Measurements from ENCODE around the gene MKNK1. TPM values are rescaled to one million over a fixed set of nuclear protein-coding genes. Genes with fewer than 3 reads are reported as not detected.
A peak's percentile ranks its signal among the peaks of the same experiment; 100 is the strongest.

Gene MKNK1
- total and polyA plus RNA-seq, 7 donors, result 19.3 to 52.6 (median 34.6) TPM

DNA sequence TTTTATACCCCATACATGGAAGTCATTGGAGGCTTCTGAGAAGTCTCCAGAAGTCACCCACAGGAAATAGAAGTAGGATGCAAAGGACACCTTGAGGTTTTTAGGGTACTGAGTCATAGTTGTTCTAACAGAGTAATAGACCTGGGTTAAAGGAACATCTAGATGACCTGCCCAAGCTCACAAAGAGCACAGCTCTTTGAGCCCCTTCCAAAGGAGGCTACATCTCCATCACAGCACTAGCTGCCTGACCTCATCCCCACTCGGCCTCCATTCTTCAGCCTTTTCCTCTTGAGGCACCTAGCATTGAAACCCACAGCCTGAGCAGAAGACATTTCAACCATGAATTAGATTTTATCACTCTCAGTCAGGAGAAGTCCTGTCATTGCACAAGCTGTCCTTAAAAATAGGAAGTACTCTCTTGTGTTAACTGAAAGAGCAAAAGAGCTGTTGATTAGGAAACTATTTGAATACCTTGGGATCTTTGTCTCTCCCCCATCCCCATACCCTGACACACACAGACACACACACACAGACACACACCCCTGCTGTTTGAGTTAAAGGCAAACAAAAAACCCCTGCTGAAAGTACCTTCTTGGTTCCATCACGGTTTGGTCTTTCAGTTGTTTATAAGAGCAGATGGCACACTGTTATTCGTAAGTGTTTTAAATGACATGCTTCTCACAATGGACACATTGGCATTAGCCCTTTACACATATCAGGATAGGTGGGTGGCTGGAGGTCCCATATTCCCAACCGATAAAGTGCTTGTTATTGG lies 22.2 kb downstream of the MKNK1 start:
- TF ChIP-seq, protein P1, sequence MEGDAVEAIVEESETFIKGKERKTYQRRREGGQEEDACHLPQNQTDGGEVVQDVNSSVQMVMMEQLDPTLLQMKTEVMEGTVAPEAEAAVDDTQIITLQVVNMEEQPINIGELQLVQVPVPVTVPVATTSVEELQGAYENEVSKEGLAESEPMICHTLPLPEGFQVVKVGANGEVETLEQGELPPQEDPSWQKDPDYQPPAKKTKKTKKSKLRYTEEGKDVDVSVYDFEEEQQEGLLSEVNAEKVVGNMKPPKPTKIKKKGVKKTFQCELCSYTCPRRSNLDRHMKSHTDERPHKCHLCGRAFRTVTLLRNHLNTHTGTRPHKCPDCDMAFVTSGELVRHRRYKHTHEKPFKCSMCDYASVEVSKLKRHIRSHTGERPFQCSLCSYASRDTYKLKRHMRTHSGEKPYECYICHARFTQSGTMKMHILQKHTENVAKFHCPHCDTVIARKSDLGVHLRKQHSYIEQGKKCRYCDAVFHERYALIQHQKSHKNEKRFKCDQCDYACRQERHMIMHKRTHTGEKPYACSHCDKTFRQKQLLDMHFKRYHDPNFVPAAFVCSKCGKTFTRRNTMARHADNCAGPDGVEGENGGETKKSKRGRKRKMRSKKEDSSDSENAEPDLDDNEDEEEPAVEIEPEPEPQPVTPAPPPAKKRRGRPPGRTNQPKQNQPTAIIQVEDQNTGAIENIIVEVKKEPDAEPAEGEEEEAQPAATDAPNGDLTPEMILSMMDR (IDR thresholded peaks at IDR 0.05), result no peak
- Histone ChIP-seq H3K27ac (no peak overlapping the region), H3K36me3 (ENCODE audit: insufficient read depth in 1 of 2, low read depth in 1 of 2) (peaks cover 15 to 92% of the 10 kb centered on the region in 2 donors), H3K27me3 (ENCODE audit: insufficient read depth in 3 of 3, low read length in 2 of 3) (no peaks in the 10 kb centered on the region), H3K4me1 (no peaks in the 10 kb centered on the region), H3K4me3 (no peak overlapping the region), H3K9me3 (no peaks in the 10 kb centered on the region)
- peak in 1 of 4 donors; percentile 10 for ATAC-seq
- 81 to 88% (median 82%) methylated on average over 4 of the region's 4 CpGs for WGBS, 3 donors
- DNase-seq, result no peak
- intact Hi-C loops (cut with DNase I), result no loop called here

DNA sequence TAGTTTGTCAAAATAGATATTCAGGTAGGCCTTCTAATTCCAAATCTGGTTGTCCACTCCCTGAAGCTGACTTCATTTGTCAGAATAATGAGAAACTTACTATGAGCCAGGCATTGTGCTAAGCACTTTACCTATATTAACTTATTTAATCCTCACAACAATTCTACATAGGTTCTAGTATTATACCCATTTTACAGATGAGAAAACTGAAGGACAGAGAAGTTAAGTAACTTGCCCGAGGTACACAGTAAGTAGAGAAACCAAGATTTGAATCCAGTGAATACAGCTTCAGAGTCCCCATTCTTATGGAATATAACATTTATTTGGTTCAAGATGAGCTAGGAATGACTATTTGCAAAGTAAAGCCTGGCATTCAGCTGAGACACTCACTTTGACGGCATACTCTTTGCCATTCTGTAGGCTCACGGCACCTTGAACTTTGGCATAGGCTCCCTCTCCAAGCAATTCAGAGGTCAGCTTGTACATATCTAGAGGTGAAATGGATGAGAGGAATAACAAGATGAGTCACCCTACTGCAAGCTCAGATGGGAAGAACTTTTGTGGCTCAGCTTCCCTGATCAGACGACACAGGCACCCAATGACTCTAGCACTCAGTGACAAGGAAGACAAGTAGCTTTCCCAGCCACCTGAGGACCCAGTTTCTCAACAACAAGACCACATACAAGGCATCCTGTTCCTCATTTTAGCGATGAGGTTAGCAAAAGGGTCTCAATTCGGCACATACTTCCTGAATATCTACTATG lies 23.7 kb downstream of the MKNK1 start:
- 91 to 95% (median 93%) methylated on average over 6 of the region's 6 CpGs for WGBS, 3 donors

DNA sequence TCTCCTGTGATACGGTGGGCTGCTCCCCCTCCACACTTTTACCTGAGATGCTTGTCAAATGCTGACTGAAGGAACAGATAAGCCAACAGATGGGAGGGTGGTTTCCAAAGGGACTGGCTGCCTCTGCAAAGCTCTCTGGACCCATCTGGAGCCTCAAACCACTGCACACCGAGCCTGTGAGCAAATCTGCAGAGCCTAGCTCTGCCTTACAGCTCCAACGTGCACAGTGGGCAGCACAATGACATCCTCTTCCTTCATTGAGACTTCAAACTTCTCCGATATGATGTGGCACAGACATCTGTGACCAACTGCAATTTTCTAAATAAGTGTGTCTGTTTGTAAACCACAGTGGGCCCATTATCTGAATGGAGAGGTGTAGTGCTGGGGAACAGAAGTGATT lies 26.4 kb downstream of the MKNK1 start:
- Histone ChIP-seq H3K36me3 (ENCODE audit: insufficient read depth in 1 of 2, low read depth in 1 of 2) (peaks cover 13 to 98% of the 10 kb centered on the region in 2 donors), H3K27ac (no peak overlapping the region), H3K9me3 (no peaks in the 10 kb centered on the region), H3K4me1 (no peaks in the 10 kb centered on the region), H3K27me3 (ENCODE audit: insufficient read depth in 3 of 3, low read length in 2 of 3) (no peaks in the 10 kb centered on the region), H3K4me3 (no peak overlapping the region)
- WGBS, 3 donors, result 85 to 88% (median 85%) methylated on average over 4 of the region's 4 CpGs
- intact Hi-C loops (cut with DNase I), result no loop called here
- TF ChIP-seq, protein P1 (IDR thresholded peaks at IDR 0.05), result no peak
- no peak for ATAC-seq
- no peak for DNase-seq

More for the DNA sequence above, 23.7 kb downstream of the MKNK1 start:
- intact Hi-C loops (cut with DNase I), result no loop called here
- no peaks in the 10 kb centered on the region for H3K27me3 ChIP-seq (ENCODE audit: insufficient read depth in 3 of 3, low read length in 2 of 3)
- H3K4me3 ChIP-seq, result no peak overlapping the region
- ATAC-seq (peak in 1 of 4 donors; percentile 38), DNase-seq (no peak)
- no peaks in the 10 kb centered on the region for H3K4me1 ChIP-seq
- TF ChIP-seq, protein P1 (IDR thresholded peaks at IDR 0.05), result no peak
- peaks cover 9 to 94% of the 10 kb centered on the region in 2 donors for H3K36me3 ChIP-seq (ENCODE audit: insufficient read depth in 1 of 2, low read depth in 1 of 2)
- H3K9me3 ChIP-seq, result no peaks in the 10 kb centered on the region
- H3K27ac ChIP-seq, result no peak overlapping the region

DNA sequence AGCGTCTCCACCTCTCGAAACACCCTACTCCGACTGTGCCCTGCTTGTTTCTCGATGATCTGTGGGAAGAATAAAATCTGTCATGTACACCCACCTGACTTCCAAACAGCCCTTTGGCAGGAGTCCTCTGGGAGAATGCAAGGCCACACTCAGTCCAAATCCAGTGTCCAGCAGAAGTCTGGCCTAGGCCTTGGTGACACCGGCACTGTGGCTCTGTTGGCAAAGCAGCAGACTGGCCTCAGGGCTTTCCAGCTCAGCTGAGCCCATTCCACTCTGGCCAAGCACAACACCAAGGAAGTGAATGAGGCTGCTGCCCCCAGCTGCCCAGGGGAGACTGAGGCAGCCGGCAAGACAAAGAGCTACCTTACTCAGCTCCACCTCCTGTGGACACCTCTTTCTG lies 27.5 kb downstream of the MKNK1 start:
- Histone ChIP-seq H3K9me3 (no peaks in the 10 kb centered on the region), H3K4me1 (no peaks in the 10 kb centered on the region), H3K4me3 (no peak overlapping the region), H3K36me3 (ENCODE audit: insufficient read depth in 1 of 2, low read depth in 1 of 2) (peaks cover 11 to 96% of the 10 kb centered on the region in 2 donors), H3K27ac (no peak overlapping the region), H3K27me3 (ENCODE audit: insufficient read depth in 3 of 3, low read length in 2 of 3) (no peaks in the 10 kb centered on the region)
- intact Hi-C loops (cut with DNase I), result no loop called here
- peak in 2 of 4 donors; percentile 34 to 67 for ATAC-seq
- WGBS, 3 donors, result 49 to 74% (median 50%) methylated on average over 6 of the region's 6 CpGs
- TF ChIP-seq, protein P1 (IDR thresholded peaks at IDR 0.05), result no peak
- DNase-seq, result no peak

All from psoas muscle (tissue), 8 donors.